ENCODE measurements around the gene PIK3AP1.

DNA sequence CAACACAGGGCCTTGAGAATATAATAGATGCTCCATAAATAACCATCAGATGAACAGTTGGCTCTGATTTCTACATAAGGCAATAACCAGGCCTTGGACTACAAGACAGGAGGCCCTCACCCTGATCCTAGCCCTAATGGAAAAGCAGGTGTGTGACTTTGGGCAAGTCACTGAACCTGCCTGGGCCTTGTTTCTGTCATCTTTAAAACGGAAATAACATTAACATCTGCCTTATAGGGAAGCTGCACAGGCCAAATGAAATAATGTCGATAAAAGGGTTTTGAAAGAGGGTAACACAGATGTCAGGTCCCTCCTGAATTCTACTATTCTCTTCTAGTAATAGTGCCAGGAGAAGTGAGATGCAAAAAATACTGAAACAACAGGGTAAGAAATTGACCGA, 20.7 kb downstream of the PIK3AP1 start:
- TF ChIP-seq, protein P1, sequence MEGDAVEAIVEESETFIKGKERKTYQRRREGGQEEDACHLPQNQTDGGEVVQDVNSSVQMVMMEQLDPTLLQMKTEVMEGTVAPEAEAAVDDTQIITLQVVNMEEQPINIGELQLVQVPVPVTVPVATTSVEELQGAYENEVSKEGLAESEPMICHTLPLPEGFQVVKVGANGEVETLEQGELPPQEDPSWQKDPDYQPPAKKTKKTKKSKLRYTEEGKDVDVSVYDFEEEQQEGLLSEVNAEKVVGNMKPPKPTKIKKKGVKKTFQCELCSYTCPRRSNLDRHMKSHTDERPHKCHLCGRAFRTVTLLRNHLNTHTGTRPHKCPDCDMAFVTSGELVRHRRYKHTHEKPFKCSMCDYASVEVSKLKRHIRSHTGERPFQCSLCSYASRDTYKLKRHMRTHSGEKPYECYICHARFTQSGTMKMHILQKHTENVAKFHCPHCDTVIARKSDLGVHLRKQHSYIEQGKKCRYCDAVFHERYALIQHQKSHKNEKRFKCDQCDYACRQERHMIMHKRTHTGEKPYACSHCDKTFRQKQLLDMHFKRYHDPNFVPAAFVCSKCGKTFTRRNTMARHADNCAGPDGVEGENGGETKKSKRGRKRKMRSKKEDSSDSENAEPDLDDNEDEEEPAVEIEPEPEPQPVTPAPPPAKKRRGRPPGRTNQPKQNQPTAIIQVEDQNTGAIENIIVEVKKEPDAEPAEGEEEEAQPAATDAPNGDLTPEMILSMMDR (IDR thresholded peaks at IDR 0.05), result no peak
- no peak for TF ChIP-seq POLR2A (IDR thresholded peaks at IDR 0.05)

All from stomach (tissue), 4 donors.